Neural cell (in vitro differentiated cells): ENCODE measurements around the gene RALA. TPM values are rescaled to one million over a fixed set of nuclear protein-coding genes. Genes with fewer than 3 reads are reported as not detected.

ENCODE experiments used
- H2AFZ ChIP-seq: fragments of 200-600, 300-800 bp; sonication (generic), shearing (Covaris generic); 2 replicates; pipeline ENCODE4 v1.6.0; 2014; ENCODE audit warnings: low read depth, mild to moderate bottlenecking, antibody characterized with exemption, low read length, moderate library complexity
- H3F3A ChIP-seq: fragments of 200-600 bp; shearing (Covaris generic); 2 replicates; pipeline ENCODE4 v1.6.1; 2016; ENCODE audit warnings: mild to moderate bottlenecking, moderate library complexity, mixed read lengths, antibody characterized with exemption, low read length; ENCODE audit not compliant: insufficient read depth, poor library complexity, severe bottlenecking
- H3K27ac ChIP-seq: fragments of 200-600, 300-800 bp; sonication (generic), shearing (Covaris generic); 2 replicates; pipeline ENCODE4 v1.5.1; 2014; ENCODE audit warnings: mild to moderate bottlenecking, low read length, moderate library complexity
- H3K27me3 ChIP-seq: fragments of 300-800, 200-600 bp; sonication (generic), shearing (Covaris generic); 2 replicates; pipeline ENCODE4 v1.6.0; 2014; ENCODE audit warnings: mild to moderate bottlenecking, low read depth, low read length, moderate library complexity; ENCODE audit not compliant: insufficient read depth
- H3K36me3 ChIP-seq: fragments of 300-800, 200-600 bp; sonication (generic), shearing (Covaris generic); 2 replicates; pipeline ENCODE4 v1.5.1; 2014; ENCODE audit warnings: mild to moderate bottlenecking, antibody characterized with exemption, low read length, moderate library complexity; ENCODE audit not compliant: insufficient read depth
- H3K4me2 ChIP-seq: fragments of 300-800, 200-600 bp; sonication (generic), shearing (Covaris generic); 2 replicates; pipeline ENCODE4 v1.6.0; 2014; ENCODE audit warnings: mild to moderate bottlenecking, low read length
- H3K4me3 ChIP-seq: fragments of 300-800, 200-600 bp; sonication (generic), shearing (Covaris generic); 2 replicates; pipeline ENCODE4 v1.5.1; 2014; ENCODE audit warnings: mild to moderate bottlenecking, low read length, moderate library complexity
- H3K79me2 ChIP-seq: fragments of 200-600 bp; shearing (Covaris generic); replicated peaks from 2 replicates; pipeline ENCODE4 v1.6.0; 2014; ENCODE audit warnings: mild to moderate bottlenecking, low read length, moderate library complexity; ENCODE audit not compliant: insufficient read depth
- H3K9ac ChIP-seq: fragments of 300-800, 200-600 bp; sonication (generic), shearing (Covaris generic); 2 replicates; pipeline ENCODE4 v1.6.1; 2016; ENCODE audit warnings: mild to moderate bottlenecking, low read length, mixed read lengths
- H3K9me2 ChIP-seq: fragments of 200-600 bp; shearing (Covaris generic); 2 replicates; pipeline ENCODE4 v1.6.1; 2016; ENCODE audit warnings: mild to moderate bottlenecking, low read length, mixed read lengths; ENCODE audit not compliant: insufficient read depth
- H3K9me3 ChIP-seq: fragments of 200-600, 300-800 bp; sonication (generic), shearing (Covaris generic); 2 replicates; pipeline ENCODE4 v1.6.1; 2016; ENCODE audit warnings: mild to moderate bottlenecking, mixed run types, low read length, moderate library complexity, mixed read lengths
- H4K20me1 ChIP-seq: fragments of 200-600 bp; shearing (Covaris generic); 2 replicates; pipeline ENCODE4 v1.6.1; 2016; ENCODE audit warnings: mild to moderate bottlenecking, mixed run types; ENCODE audit not compliant: insufficient read depth
- EP300 ChIP-seq: fragments of 450-650 bp; conservative IDR thresholded peaks from 2 replicates; pipeline ENCODE4 v1.6.1; 2014; ENCODE audit warnings: antibody characterized with exemption, mild to moderate bottlenecking, moderate library complexity; ENCODE audit not compliant: poor library complexity, severe bottlenecking
- EZH2 ChIP-seq: fragments of 200-600, 300-800 bp; shearing (Covaris generic), sonication (generic); IDR thresholded peaks from 2 replicates; pipeline ENCODE4 v1.6.1; 2014; ENCODE audit warnings: antibody characterized with exemption, low read length, borderline replicate concordance, mild to moderate bottlenecking; ENCODE audit not compliant: insufficient read depth, poor library complexity, severe bottlenecking
- MXI1 ChIP-seq: fragments of 450-650 bp; conservative IDR thresholded peaks from 2 replicates; pipeline ENCODE4 v1.6.1; 2014; ENCODE audit warnings: antibody characterized with exemption, mild to moderate bottlenecking; ENCODE audit not compliant: poor library complexity, severe bottlenecking
- POLR2AphosphoS5 ChIP-seq: IDR thresholded peaks from 2 replicates; pipeline ENCODE4 v1.6.1; 2012
- RAD21 ChIP-seq: fragments of 450-650 bp; conservative IDR thresholded peaks from 2 replicates; pipeline ENCODE4 v1.6.1; 2014; ENCODE audit warnings: antibody characterized with exemption, mild to moderate bottlenecking, moderate library complexity
- SMC3 ChIP-seq: fragments of 450-650 bp; conservative IDR thresholded peaks from 2 replicates; pipeline ENCODE4 v1.6.1; 2014; ENCODE audit warnings: antibody characterized with exemption, mild to moderate bottlenecking, moderate library complexity; ENCODE audit not compliant: poor library complexity
- TAF1 ChIP-seq: IDR thresholded peaks from 2 replicates; pipeline ENCODE4 v1.6.1; 2012; ENCODE audit warnings: low read depth
- polyA plus RNA-seq: library from polyadenylated mRNA; depleted of rRNA; stranded (reverse); fragments of >200 nt; gene quantifications from 2 replicates; pipeline ENCODE4 v1.2.3, GENCODE V29; 2014
- TF ChIP-seq, protein P1 (sequence below): IDR thresholded peaks from 2 replicates; pipeline ENCODE4 v1.6.1; 2012; ENCODE audit warnings: borderline replicate concordance
- TF ChIP-seq, protein P2 (sequence below): fragments of 450-650 bp; IDR thresholded peaks from 2 replicates; pipeline ENCODE4 v1.5.1; 2014; ENCODE audit warnings: antibody characterized with exemption, mild to moderate bottlenecking, moderate library complexity; ENCODE audit not compliant: poor library complexity, severe bottlenecking

Gene RALA
- polyA plus RNA-seq, 1 donor from 2014 or later = 36.2 TPM

DNA sequence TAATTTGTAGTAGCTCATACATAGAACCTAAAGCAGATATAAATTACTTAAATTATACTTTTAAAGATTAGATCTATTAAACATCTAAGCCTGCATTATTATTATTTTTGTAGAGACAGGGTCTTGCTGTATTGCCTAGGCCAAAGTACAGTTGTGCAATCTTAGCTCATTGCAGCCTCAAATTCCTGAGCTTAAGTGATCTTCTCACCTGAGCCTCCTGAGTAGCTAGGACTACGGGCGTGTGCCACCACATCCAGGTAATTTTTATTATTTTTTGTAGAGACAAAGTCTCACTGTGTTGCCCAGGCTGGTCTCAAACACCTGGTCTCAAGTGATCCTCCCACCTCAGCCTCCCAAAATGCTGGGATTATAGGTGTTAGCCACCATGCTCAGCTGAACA, 46.7 kb downstream of the RALA start:
- H3K79me2 ChIP-seq = no peaks in the 10 kb centered on the region

DNA sequence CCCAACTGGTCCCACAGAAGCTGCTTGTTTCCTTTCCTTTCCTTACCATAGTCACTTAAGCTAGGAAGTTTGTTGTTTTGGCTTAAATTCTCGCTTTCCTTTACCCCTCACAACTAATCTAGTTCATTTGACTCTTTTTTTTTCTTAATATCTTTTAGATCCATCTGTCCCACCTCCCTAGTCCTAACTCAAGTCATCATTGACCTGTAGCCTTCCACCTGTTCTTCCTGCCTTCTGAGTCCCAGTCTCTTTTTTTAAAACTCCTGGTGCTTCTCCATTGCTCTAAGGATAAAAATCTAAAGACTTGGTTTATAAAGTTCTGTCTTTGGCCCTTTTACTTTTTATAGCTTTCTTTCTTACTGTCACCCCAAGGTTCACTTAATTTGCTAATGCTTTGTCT, 47.6 kb downstream of the RALA start:
- H3K9ac ChIP-seq = no peak overlapping the region
- H3K9me3 ChIP-seq = no peaks in the 10 kb centered on the region
- H3K27me3 ChIP-seq = no peaks in the 10 kb centered on the region
- TF ChIP-seq, protein P1, sequence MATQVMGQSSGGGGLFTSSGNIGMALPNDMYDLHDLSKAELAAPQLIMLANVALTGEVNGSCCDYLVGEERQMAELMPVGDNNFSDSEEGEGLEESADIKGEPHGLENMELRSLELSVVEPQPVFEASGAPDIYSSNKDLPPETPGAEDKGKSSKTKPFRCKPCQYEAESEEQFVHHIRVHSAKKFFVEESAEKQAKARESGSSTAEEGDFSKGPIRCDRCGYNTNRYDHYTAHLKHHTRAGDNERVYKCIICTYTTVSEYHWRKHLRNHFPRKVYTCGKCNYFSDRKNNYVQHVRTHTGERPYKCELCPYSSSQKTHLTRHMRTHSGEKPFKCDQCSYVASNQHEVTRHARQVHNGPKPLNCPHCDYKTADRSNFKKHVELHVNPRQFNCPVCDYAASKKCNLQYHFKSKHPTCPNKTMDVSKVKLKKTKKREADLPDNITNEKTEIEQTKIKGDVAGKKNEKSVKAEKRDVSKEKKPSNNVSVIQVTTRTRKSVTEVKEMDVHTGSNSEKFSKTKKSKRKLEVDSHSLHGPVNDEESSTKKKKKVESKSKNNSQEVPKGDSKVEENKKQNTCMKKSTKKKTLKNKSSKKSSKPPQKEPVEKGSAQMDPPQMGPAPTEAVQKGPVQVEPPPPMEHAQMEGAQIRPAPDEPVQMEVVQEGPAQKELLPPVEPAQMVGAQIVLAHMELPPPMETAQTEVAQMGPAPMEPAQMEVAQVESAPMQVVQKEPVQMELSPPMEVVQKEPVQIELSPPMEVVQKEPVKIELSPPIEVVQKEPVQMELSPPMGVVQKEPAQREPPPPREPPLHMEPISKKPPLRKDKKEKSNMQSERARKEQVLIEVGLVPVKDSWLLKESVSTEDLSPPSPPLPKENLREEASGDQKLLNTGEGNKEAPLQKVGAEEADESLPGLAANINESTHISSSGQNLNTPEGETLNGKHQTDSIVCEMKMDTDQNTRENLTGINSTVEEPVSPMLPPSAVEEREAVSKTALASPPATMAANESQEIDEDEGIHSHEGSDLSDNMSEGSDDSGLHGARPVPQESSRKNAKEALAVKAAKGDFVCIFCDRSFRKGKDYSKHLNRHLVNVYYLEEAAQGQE = no peak
- TF ChIP-seq TAF1 = no peak
- TF ChIP-seq, protein P2, sequence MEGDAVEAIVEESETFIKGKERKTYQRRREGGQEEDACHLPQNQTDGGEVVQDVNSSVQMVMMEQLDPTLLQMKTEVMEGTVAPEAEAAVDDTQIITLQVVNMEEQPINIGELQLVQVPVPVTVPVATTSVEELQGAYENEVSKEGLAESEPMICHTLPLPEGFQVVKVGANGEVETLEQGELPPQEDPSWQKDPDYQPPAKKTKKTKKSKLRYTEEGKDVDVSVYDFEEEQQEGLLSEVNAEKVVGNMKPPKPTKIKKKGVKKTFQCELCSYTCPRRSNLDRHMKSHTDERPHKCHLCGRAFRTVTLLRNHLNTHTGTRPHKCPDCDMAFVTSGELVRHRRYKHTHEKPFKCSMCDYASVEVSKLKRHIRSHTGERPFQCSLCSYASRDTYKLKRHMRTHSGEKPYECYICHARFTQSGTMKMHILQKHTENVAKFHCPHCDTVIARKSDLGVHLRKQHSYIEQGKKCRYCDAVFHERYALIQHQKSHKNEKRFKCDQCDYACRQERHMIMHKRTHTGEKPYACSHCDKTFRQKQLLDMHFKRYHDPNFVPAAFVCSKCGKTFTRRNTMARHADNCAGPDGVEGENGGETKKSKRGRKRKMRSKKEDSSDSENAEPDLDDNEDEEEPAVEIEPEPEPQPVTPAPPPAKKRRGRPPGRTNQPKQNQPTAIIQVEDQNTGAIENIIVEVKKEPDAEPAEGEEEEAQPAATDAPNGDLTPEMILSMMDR = no peak
- TF ChIP-seq MXI1 = no peak
- no peak for TF ChIP-seq POLR2AphosphoS5
- no peak for TF ChIP-seq RAD21
- TF ChIP-seq SMC3 = no peak
- no peak for TF ChIP-seq EZH2
- no peak for TF ChIP-seq EP300
- no peak overlapping the region for H3K4me2 ChIP-seq
- no peak overlapping the region for H2AFZ ChIP-seq
- H4K20me1 ChIP-seq = no peaks in the 10 kb centered on the region
- H3F3A ChIP-seq = no peaks in the 10 kb centered on the region
- H3K27ac ChIP-seq = no peak overlapping the region
- H3K36me3 ChIP-seq = no peaks in the 10 kb centered on the region
- H3K79me2 ChIP-seq = no peaks in the 10 kb centered on the region
- H3K9me2 ChIP-seq = no peaks in the 10 kb centered on the region
- no peak overlapping the region for H3K4me3 ChIP-seq

More for the DNA sequence above, 46.7 kb downstream of the RALA start:
- Histone ChIP-seq H3K9ac (no peak overlapping the region), H3K36me3 (no peaks in the 10 kb centered on the region), H3K27me3 (no peaks in the 10 kb centered on the region), H3K4me3 (no peak overlapping the region), H2AFZ (no peak overlapping the region), H3K9me3 (no peaks in the 10 kb centered on the region), H4K20me1 (no peaks in the 10 kb centered on the region), H3K27ac (no peak overlapping the region), H3F3A (no peaks in the 10 kb centered on the region), H3K9me2 (no peaks in the 10 kb centered on the region), H3K4me2 (no peak overlapping the region)
- TF ChIP-seq SMC3 (no peak), MXI1 (no peak), POLR2AphosphoS5 (no peak), RAD21 (no peak), EZH2 (no peak), TAF1 (no peak), EP300 (no peak)
- TF ChIP-seq, protein P1 = no peak
- TF ChIP-seq, protein P2 = no peak
